ENCODE measurements around the gene JUND.

GRCh38 chr19:18271433-18271841 is 10.0 kb downstream of the JUND start:
- TF ChIP-seq CTCF (IDR thresholded peaks at IDR 0.05) (no peak), POLR2A (IDR thresholded peaks at IDR 0.05) (no peak), EP300 (IDR thresholded peaks at IDR 0.05) (no peak)
